ENCODE data around the gene SPINT1.

The SPINT1 gene

GRCh38 chr15:40904552-40905201, 60.8 kb downstream of the SPINT1 start:
- H3K9me3 ChIP-seq (ENCODE audit: insufficient read depth, low read length, severe bottlenecking) = no peaks in the 10 kb centered on the region
- no peak overlapping the region for H3K4me2 ChIP-seq (ENCODE audit: insufficient read depth, low read length)
- DNase-seq (no peak), ATAC-seq (ENCODE audit: insufficient read depth, low read depth) (no peak)
- H3K27ac ChIP-seq (ENCODE audit: low read length) = no peak overlapping the region
- H3K4me1 ChIP-seq (ENCODE audit: insufficient read depth, low read length) = peaks cover 24% of the 10 kb centered on the region
- 0 out of 2 replicates have a peak, but pooled peaks cover 6% of the 10 kb centered on the region for H3K79me2 ChIP-seq (ENCODE audit: insufficient read depth, low read length)
- no peak overlapping the region for H3K4me3 ChIP-seq (ENCODE audit: low read depth in 1 of 2, low read length in 2 of 2)
- H3K36me3 ChIP-seq (ENCODE audit: insufficient read depth, low read length) = peaks cover 36% of the 10 kb centered on the region
- TF ChIP-seq EZH2 (IDR thresholded peaks at IDR 0.05; ENCODE audit: borderline replicate concordance, low read depth, low read length, severe bottlenecking) (no peak), CTCF (IDR thresholded peaks at IDR 0.05; ENCODE audit: borderline replicate concordance, extremely low read depth, low read length, poor library complexity, severe bottlenecking) (no peak)
- H3K27me3 ChIP-seq (ENCODE audit: insufficient read depth, low read length, poor library complexity) = no peaks in the 10 kb centered on the region
- no peak overlapping the region for H3K9ac ChIP-seq (ENCODE audit: low read depth, low read length)
- H2AFZ ChIP-seq (ENCODE audit: low read depth, low read length) = no peak overlapping the region
- H4K20me1 ChIP-seq (ENCODE audit: insufficient read depth, low read length) = peaks cover 36% of the 10 kb centered on the region

- DNase-seq = peak; percentile 78
- H3K9me3 ChIP-seq (ENCODE audit: insufficient read depth, low read length, severe bottlenecking) = no peaks in the 10 kb centered on the region
- peak overlapping the region; percentile 88 for H3K4me2 ChIP-seq (ENCODE audit: insufficient read depth, low read length)
- peak; percentile 86 for ATAC-seq (ENCODE audit: insufficient read depth, low read depth)
- TF ChIP-seq CTCF (IDR thresholded peaks at IDR 0.05; ENCODE audit: borderline replicate concordance, extremely low read depth, low read length, poor library complexity, severe bottlenecking) (peak; percentile 76), EZH2 (IDR thresholded peaks at IDR 0.05; ENCODE audit: borderline replicate concordance, low read depth, low read length, severe bottlenecking) (no peak)
- H4K20me1 ChIP-seq (ENCODE audit: insufficient read depth, low read length) = peaks cover 25% of the 10 kb centered on the region
- H2AFZ ChIP-seq (ENCODE audit: low read depth, low read length) = peak overlapping the region; percentile 74
- peak overlapping the region; percentile 40 for H3K27ac ChIP-seq (ENCODE audit: low read length)
- H3K36me3 ChIP-seq (ENCODE audit: insufficient read depth, low read length) = peaks cover 21% of the 10 kb centered on the region
- peak overlapping the region; percentile 23 to 57; a peak in 3 of 4 replicates for H3K4me3 ChIP-seq (ENCODE audit: low read depth in 1 of 2, low read length in 2 of 2)
- no peaks in the 10 kb centered on the region for H3K79me2 ChIP-seq (ENCODE audit: insufficient read depth, low read length)
- H3K4me1 ChIP-seq (ENCODE audit: insufficient read depth, low read length) = peaks cover 14% of the 10 kb centered on the region
- H3K9ac ChIP-seq (ENCODE audit: low read depth, low read length) = peak overlapping the region; percentile 56
- no peaks in the 10 kb centered on the region for H3K27me3 ChIP-seq (ENCODE audit: insufficient read depth, low read length, poor library complexity)
These were observed 62.5 kb downstream of the SPINT1 start for GRCh38 chr15:40906091-40906990.

GRCh38 chr15:40906991-40907802, 63.3 kb downstream of the SPINT1 start:
- no peaks in the 10 kb centered on the region for H3K27me3 ChIP-seq (ENCODE audit: insufficient read depth, low read length, poor library complexity)
- DNase-seq (peak; percentile 60), ATAC-seq (ENCODE audit: insufficient read depth, low read depth) (peak; percentile 25)
- peak overlapping the region in 1 of 2 experiments; percentile 57; a peak in 2 of 4 replicates for H3K4me3 ChIP-seq (ENCODE audit: low read depth in 1 of 2, low read length in 2 of 2)
- H3K36me3 ChIP-seq (ENCODE audit: insufficient read depth, low read length) = peaks cover 21% of the 10 kb centered on the region
- peak overlapping the region; percentile 74 for H2AFZ ChIP-seq (ENCODE audit: low read depth, low read length)
- no peaks in the 10 kb centered on the region for H3K79me2 ChIP-seq (ENCODE audit: insufficient read depth, low read length)
- no peak overlapping the region for H3K27ac ChIP-seq (ENCODE audit: low read length)
- peak overlapping the region; percentile 56 for H3K9ac ChIP-seq (ENCODE audit: low read depth, low read length)
- H3K4me2 ChIP-seq (ENCODE audit: insufficient read depth, low read length) = peak overlapping the region; percentile 88
- peaks cover 14% of the 10 kb centered on the region for H3K4me1 ChIP-seq (ENCODE audit: insufficient read depth, low read length)
- no peaks in the 10 kb centered on the region for H3K9me3 ChIP-seq (ENCODE audit: insufficient read depth, low read length, severe bottlenecking)
- H4K20me1 ChIP-seq (ENCODE audit: insufficient read depth, low read length) = peaks cover 25% of the 10 kb centered on the region
- TF ChIP-seq CTCF (IDR thresholded peaks at IDR 0.05; ENCODE audit: borderline replicate concordance, extremely low read depth, low read length, poor library complexity, severe bottlenecking) (no peak), EZH2 (IDR thresholded peaks at IDR 0.05; ENCODE audit: borderline replicate concordance, low read depth, low read length, severe bottlenecking) (no peak)

All from DND-41 (cell line).